ENCODE results near the gene TAAR2.
A peak's percentile ranks its signal among the peaks of the same experiment; 100 is the strongest.
"Not testable (repeated sequence)": the region's sequence is repeated elsewhere in the genome, so short reads cannot be mapped to it uniquely, and the experiment has no call there.

The TAAR2 gene

DNA sequence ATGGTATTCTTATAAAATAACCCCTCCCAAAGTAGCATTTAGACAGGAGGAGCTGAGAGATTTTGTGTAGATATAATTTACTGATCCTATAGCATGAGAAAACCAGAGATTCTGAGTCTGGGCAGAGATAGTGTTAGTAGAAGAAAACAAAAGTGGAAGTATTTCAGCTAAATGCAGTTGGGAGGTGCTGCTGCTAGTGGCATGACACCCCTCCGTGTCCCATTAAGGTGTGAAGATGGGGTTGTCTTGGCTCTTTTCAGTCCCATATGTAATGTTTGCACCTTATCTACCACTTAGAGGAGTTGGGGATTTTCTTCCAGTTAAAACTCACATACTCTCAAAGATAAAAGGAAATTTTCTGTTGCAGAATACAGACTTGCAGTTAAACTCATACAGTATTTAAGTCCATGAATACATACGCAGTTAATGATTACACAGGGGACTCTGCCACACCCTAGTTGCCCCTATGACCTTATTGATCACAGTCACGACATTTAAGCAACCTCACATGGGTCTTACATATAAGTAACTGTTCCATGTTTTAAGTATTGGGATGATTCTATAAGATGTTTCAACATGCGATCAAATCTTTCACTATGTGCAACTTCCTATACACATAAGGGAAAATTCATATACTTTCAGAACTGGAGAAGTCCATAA lies 11.5 kb downstream of the TAAR2 start:
- DNase-seq, result no peak

DNA sequence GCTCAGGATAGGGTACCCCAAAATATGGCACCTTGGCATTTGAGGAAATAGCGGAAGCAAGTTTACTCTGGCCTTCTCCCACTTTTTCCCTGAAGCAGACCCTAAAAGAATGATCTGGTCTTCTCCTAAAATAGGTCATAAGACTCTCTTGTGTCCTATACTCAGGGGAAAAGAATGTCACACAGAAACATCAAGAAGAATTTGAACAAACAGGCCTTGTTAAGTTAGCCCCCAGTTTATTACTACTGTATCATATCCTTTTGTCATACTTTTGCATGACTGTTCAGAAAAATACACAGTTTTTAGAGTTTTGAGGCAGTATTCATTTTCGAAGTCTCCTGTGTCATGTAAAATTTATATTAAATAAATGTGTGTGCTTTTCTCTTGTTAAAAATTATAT lies 12.5 kb downstream of the TAAR2 start:
- DNase-seq, result no peak

DNA sequence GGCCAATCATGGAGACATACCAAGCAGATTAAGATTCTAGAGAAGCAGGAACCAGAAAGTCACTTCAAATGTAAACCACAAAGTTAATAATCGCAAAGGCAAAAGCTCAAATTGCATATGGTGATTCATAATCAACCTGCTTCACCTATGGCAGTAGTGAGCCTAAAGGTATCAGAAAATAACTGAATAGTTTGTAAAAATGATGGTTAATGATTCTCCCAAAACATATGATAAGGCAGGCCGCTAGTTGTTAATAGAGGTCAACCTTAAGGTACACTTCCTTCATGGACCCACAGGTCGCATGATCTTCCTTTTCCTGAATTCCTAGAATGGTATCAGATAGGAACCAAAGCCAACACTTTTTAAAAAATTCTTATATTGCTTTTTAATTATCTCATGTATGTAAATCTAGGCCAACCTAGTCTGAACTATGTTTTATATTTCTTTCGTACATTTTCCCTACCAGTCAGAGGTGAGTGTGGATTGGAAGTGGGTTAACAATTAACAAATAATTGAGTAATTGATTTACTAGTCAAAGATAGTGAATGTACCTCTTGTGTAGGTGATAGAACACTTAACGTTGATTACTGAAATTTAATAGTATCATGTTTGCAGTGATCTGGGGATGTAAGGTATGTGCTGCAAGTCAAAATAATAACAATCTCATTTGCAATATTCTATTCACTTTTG lies 16.4 kb downstream of the TAAR2 start:
- DNase-seq, result no peak

DNA sequence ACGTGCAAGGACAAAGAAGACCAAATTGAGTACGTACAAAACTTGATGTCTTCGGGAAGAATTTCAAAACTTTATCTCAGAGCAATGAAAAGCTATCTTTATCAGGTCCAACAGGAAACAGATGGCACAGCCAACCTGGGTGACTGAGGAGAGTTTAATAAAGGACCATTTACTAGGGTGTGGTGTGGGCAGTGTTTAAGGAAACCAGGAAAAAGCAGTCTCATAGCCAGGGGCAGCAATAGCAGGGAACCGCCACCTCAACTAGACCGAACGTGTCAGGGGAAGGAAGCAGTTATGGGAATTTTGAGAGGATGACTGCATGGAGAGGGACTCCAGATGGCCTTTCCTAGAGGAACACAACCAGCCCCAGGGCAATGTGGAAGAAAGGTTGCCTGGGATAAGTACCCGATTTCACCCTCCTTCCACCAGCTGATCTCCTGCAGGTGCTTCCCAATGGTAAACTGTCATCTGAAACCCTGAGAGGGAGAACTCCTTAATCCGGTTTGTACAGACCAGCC lies 19.4 kb downstream of the TAAR2 start:
- no peak for DNase-seq

DNA sequence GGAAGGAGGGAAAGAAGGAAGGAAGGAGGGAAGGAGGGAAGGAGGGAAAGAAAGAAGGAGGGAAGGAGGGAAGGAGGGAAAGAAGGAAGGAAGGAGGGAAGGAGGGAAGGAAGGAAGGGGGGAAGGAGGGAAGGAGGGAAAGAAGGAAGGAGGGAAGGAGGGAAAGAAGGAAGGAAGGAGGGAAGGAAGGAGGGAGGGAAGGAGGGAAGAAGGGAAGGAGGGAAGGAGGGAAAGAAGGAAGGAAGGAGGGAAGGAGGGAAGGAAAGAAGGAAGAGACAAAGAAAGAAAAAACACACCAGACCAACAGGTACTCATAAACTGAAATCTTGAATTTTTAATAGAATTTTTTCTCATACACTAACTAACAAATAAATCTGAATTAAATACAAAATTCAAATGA lies 23.2 kb downstream of the TAAR2 start:
- DNase-seq, result not testable (repeated sequence)

DNA sequence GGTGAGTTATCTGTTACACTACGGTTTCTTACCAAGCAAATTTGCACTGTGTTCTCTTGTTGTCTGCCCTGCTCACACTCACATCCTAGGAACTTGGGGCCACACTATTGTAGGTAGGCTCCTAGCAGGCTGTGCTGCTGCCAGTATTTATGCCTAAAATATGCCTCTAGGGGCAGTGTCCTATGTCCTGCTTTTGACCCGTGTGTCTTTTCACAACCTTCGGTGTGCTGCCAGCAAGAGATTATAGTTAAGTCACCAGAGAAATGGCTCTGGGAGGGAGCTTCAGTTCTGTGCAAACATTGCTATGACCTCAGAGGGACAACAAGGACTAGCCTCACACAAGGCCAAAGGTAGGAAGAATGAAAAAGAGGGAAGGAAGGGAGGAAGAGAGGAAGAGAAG lies 25.6 kb downstream of the TAAR2 start:
- peak; percentile 16 for DNase-seq

DNA sequence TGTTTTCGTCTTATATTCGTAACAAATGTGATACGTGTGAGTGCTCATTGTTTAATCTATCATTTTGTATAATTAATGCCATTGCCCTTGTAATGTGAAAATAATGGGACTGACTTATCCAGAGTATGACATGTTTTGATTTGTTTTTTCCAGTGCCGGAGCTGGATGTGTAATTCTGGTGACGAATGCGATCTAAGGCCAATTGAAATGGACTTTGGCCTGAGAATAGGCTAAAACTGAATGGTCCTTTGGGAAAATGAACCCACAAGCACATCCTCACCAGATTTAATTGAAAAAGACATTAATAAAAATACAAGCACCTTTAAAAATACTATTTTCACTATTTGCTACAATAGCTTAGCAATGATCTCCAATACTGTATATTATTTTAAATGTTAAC lies 27.9 kb downstream of the TAAR2 start:
- DNase-seq, result no peak

DNA sequence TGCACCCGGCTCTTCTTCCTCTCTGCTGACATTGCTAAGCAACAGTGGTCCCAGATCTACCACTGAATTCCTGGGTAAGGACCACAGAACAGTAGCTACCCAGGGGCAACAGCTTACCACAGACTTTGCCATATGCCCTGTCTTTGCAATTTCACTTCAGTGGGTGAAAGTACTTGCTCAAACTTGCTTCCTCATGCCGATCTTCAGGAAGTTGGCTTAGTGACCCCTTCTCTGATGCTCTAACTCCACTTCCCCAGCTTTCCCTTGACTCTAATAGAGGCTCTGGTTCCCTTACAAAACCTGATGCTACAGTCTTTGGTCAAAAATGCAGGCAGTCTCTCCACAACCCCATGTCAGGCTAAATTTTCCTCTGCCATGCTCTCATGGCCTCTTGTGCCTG lies 31.2 kb downstream of the TAAR2 start:
- DNase-seq, result peak; percentile 29

DNA sequence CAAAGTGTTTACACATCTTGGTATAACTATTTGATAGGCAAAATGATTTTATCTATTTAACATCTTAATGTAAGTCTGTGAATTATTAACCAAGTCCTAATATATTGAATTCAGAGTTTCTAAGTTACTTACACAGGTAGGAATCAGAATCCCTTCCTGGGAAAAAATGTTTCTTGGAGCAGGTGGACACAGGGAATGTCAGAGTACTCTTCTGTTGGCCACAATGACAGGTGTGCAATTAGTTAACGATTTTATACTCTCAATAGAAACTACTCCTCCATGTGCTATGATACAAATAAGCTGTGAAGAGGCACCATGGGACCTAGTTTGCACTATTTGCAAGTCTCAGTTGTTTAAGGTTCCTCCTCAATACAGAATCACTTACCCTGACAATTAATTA lies 33.7 kb downstream of the TAAR2 start:
- DNase-seq, result no peak

DNA sequence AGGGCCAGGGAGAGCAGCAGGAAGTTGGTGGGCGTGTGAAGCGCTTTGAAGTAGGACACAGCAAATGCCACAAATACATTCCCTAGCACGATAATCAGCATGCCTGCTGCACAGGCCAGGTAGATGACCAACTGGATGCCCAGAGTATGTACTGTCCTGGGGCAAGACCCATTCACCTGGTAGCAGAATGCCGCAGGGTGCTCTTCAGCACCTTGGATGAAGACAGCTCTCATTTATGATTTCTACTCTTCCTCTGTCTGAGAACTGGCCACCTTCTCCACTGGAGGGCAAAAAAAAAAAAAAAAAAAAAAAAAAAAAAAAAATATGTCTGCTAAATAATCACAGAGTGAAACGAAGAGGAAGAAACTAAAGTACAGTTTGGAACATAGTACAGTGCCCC lies 34.6 kb downstream of the TAAR2 start, which contains the start of gene TAAR5:
TAAR5 (minus strand) TSS at position 288 of the 400 bp plus-strand sequence; CDS start at position 233, 55 bp downstream.
- DNase-seq, result no peak

DNA sequence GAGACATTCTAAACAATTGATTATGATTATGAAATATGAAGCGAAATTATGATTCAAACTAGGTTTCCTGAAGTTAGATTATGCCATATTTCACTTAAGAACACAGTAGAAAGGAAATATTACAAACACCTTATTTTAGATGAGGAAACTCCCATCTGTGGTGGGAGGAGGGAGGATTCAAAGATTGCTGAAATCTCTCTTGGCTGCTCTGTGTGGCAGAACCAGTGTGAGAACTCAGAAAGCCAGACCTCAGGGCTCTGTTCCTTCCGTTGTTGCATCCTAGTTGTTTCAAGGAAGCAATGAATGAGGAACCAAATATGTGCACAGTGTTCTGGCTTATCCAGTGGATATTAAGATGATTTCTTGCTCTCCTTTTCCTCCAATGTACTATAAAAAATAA lies 36.7 kb downstream of the TAAR2 start:
- peak; percentile 38 for DNase-seq

DNA sequence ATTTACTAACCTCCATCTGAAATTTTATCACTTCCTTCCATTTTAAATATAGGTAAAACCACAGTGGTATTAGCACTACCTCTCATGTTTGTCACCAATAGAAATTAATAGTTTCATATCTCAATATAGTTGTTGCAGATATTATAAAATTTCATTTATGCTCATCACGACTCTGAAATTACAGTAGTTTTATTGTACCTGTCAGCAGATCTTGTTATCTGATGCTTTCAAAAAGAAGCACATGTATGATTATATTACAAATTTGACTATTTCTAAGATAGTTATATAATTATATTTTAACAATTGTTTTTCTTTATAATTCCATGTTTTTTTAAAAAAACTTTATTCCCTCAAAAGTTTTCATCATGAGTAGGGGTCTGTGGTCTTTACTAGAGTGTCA lies 39.4 kb downstream of the TAAR2 start:
- no peak for DNase-seq

DNA sequence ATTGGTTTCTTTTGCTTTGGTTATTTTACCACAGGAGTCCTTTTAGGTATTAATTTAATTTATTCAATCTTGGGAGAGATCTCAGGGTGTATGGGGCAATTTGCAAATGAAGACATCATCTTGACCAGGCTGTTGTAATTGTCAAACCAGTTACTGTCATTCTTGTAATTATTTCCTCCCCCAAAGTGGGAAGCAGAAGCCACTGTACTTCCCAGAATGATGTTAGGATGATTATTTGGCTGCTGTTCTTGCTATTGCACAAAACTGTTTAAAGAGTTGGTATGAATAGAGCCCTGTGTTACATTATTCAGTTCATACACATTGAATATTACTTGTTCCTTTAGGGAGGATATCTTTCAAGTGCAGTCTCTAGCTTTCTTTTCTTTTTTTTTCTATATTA lies 52.3 kb downstream of the TAAR2 start:
- DNase-seq, result peak; percentile 59

DNA sequence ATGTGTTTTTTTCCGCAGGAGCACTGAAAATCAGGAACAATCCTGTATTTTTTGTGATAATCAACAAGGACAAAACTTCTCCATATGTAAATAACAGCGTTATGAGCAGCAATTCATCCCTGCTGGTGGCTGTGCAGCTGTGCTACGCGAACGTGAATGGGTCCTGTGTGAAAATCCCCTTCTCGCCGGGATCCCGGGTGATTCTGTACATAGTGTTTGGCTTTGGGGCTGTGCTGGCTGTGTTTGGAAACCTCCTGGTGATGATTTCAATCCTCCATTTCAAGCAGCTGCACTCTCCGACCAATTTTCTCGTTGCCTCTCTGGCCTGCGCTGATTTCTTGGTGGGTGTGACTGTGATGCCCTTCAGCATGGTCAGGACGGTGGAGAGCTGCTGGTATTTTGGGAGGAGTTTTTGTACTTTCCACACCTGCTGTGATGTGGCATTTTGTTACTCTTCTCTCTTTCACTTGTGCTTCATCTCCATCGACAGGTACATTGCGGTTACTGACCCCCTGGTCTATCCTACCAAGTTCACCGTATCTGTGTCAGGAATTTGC lies 53.8 kb downstream of the TAAR2 start, which contains the start of gene TAAR6:
TAAR6 (plus strand) TSS at position 102 of the 557 bp plus-strand sequence; CDS start at position 102, 0 bp downstream.
- DNase-seq, result no peak

DNA sequence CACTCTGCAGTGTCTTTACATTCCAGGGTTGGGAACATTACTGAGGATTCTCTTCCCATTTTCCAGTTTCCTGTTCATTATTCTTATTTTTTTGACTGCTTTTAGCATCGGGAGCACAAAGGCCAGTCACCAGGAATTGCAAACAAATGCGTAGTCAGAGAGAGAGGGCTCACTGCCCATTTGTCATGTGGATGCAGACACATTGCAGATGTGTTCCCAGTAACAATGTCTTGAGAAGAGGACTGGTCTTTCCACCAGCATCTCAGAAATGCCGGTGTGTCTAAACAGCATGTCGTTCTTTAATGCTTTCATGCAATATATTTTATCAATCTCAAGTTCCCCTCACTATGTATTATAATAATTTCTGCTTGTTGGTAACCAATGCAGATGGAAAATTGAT lies 54.9 kb downstream of the TAAR2 start:
- no peak for DNase-seq

DNA sequence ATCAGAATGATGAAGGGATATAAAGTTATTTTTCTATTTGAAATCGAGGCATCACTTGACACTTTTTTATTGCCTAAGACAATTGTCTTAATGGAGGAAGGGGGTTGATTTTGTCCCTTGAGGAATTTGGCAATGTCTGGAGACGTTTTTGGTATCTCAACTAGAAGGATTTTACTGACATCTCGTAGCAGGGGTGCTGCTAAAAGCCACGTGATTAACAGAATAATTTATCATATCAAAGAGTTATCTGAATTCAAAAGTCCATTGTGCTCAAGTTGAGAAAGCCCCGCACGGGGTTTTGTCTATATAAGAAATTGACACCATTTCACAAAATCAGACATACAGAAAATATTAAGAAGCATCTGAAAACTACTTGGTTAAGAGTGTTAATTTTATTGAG lies 55.5 kb downstream of the TAAR2 start:
- no peak for DNase-seq

DNA sequence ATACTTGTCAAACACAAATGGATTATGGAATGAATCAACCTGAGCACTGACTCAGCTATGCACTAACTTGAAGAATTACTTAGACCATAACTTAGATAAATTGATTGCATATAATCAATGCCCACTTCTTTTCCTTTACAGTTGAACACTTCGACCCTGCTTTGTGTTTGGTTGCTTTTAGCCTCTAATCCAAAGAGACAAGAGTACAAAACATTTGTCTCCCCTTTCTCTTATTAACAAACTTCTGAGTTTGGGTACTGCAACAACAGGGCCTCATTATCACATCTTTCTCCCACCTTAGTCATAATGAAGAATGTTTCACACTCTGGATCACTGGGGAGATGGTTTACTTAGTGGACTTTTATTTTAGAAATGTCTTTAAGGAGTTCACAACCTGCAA lies 56.5 kb downstream of the TAAR2 start:
- DNase-seq, result no peak
